H4 (cell line): Measurements from ENCODE around the gene NUP85. TPM values are rescaled to one million over a fixed set of nuclear protein-coding genes. Genes with fewer than 3 reads are reported as not detected.
"Not testable (repeated sequence)": the region's sequence is repeated elsewhere in the genome, so short reads cannot be mapped to it uniquely, and the experiment has no call there.

ENCODE experiments used
- DNase-seq: peaks from one replicate; pipeline ENCODE4 v3.0.0-alpha.2; 2015; ENCODE audit warnings: low spot score
- total RNA-seq: library from RNA; depleted of rRNA; stranded (reverse); fragments of >200 nt; shearing (Covaris generic); gene quantifications from 2 replicates; pipeline ENCODE4 v1.2.3, GENCODE V29; 2014

The NUP85 gene
- total RNA-seq, 1 experiment from 2014 or later, result 71.5 TPM

- DNase-seq, result no peak
Observed at GRCh38 chr17:75205793-75206163, 299 bp downstream of the NUP85 start.

GRCh38 chr17:75207050-75207407 lies 1.6 kb downstream of the NUP85 start:
- not testable (repeated sequence) for DNase-seq

GRCh38 chr17:75207760-75208159 lies 2.3 kb downstream of the NUP85 start:
- no peak for DNase-seq

DNA sequence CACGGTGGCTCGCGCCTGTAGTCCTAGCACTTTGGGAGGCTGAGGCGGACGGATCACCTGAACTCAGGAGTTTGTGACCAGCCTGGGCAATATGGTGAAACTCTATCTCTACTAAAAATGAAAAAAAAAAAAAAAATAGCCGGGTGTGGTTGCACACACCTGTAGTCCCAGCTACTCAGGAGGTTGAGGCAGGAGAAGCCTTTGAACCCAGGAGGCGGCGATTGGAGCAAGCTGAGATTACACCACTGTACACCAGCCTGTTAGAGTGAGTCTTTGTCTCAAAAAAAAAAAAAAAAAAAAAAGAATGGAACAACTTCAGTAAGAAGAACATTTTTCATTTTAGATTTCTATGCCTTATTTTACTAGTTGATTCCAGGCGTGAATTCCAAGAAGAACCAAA lies 2.7 kb downstream of the NUP85 start:
- no peak for DNase-seq

DNA sequence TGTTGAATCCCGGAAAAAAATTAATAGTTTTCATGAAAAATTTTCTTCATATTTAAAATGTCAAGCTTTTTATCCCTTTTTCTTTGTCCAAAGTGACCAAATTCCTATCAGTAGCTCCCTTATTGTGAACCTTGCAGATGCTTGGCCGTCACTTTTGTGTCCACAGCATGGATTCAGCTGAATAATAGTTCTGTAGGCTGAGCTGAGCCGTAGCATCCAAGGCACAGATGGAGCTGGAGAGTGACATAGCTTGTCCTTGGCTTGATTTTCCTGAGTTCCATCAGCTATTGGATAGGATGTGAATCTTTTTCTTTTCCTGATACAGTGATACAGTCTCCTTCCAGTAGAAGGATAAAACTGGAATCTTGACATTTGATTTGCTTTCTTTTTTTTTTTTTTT lies 3.6 kb downstream of the NUP85 start:
- no peak for DNase-seq

- no peak for DNase-seq
Observed at GRCh38 chr17:75218131-75218530, 12.7 kb downstream of the NUP85 start.

DNA sequence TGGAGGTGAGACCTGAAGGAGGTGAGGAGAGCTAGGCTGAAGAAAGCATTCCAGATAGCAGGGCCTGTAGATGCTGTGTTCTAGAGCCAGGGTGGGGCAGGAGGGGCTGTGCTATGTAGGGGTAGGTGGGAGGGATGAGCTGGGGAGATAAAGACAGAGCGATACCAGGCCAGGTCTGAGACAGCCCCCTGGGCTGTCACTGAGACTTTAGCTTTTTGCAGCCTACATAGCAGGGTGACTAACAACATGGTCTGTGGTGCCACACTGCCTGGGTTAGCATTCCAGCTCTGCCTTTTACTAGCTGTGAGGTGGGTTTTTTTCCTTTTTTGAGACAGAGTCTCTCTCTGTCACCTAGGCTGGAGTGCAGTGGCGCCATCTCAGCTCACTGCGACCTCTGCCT lies 14.3 kb downstream of the NUP85 start:
- no peak for DNase-seq

DNA sequence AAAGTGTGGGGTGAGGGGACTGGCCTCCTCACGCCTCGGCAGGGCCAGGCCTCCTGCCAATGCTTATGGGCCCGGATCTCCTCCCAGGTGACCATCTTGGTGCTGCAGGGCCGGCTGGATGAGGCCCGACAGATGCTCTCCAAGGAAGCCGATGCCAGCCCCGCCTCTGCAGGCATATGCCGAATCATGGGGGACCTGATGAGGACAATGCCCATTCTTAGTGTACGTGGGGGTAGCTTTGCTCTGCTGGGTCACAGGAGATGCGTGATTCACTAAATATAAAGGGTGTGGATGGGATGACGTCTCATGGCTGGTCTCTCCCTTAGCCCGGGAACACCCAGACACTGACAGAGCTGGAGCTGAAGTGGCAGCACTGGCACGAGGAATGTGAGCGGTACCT lies 19.5 kb downstream of the NUP85 start:
- DNase-seq, result no peak

GRCh38 chr17:75227729-75228128 lies 22.2 kb downstream of the NUP85 start:
- no peak for DNase-seq

DNA sequence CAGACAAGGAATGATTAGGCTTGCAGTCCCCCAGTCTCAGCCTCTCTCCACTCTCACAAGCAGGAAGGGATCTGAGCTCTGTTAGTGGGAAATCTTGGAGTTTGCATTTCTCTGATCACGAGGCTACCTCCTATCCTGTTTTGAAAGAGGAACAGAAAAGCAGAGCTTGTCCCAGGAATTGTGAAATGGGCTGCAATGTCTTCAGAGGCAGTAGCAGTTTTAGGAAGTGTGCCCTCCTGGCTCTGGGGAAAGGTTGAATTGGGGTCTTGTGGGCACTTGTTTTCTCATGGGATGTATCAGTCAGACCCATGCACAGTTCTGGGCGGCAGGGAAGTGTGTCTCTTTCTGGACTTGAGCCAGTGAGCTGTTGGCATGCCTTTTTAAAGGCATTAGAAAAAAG lies 22.8 kb downstream of the NUP85 start:
- DNase-seq, result no peak

- DNase-seq, result no peak
Observed at GRCh38 chr17:75228847-75229246, 23.4 kb downstream of the NUP85 start.

DNA sequence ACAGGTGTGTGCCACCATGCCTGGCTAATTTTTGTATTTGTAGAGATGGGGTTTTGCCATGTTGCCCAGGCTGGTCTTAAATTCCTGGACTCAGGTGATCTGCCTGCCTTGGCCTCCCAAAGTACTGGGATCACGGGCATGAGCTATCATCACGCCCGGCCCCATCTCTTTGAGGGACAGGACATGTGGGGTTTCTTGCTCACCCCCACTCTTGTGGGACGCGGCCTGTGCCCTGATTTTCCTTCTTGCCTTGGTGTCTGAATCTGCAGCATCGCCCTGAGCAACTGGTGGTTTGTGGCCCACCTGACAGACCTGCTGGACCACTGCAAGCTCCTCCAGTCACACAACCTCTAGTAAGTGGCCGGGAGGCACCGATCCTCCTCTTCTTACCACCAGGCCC lies 25.6 kb downstream of the NUP85 start:
- no peak for DNase-seq

DNA sequence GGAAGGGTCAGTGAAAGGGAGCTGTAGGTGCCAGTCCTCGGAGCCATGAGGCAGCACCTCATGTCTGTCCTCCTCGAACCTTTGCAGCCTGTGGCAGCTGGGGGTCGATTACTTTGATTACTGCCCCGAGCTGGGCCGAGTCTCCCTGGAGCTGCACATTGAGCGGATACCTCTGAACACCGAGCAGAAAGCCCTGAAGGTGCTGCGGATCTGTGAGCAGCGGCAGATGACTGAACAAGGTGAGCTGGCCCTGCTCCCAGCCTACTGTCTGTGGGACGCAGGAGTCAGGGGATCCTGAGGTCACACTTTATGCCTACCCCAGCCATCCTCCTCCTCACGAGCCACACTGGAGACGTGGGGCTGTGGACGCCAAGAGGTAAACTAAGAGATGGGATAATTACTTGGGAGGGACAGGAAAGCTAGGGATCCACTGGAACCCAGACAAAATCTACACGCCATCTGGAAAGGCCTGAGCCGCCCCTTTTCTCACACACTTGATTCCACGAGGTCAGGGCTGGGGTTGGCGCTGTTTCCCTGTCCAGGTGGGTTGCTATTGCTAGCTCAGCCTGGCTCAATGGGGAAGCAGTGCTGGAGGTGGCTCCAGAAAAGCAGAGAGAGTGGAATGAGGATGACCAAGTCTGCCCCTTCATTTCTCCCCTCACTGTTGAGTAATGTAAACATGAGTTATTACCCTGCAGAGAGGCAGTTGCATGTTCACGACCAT lies 26.4 kb downstream of the NUP85 start:
- DNase-seq, result no peak

GRCh38 chr17:75232786-75233185 lies 27.3 kb downstream of the NUP85 start:
- DNase-seq, result no peak

DNA sequence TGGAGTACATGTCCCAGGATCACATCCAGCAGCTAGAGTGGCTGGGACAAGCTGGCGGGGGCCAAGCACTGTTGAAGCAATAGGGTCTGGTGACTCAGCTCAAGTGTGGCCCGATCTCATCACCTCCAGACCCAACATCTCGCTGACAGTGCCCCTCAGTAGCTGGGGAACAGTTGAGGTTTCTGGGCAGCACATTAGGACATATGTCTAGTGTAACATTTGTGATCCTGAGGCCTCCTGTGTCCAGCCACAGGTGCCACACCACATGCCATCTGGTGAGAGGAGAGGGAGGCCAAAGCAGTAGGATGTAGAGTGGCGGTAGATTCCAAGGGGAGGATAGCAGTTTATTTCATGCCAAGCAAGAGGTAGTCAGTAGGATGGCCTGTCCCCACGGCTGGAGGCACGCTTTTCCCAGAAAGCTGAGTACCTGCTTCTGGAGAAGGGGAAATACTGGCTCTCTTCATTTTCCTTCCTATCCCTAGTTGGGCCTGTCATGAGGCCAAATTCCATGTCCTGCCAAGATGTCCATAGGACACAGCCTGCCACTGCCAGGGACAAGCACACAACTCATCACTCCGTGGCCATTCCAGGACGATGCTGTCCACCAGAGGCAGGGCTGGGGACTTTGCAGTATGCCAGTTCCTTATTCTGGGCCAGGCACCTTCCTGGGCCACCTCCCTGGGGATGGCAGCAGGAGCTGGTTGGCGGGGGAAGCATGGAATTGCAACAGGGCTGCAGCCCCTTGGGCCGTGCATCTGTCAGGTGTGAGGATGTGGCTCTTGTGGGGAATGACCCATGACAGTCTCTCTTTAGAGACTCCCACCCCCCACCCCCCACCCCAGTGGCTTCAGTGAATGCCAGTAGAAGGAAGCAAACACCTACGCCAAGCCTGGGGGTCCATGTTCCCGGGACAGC lies 31.9 kb downstream of the NUP85 start:
- DNase-seq, result no peak

- DNase-seq, result no peak
Observed at GRCh38 chr17:75238020-75238580, 32.6 kb downstream of the NUP85 start.

GRCh38 chr17:75238684-75239191 lies 33.3 kb downstream of the NUP85 start:
- DNase-seq, result peak; percentile 80

GRCh38 chr17:75239214-75239613 lies 33.7 kb downstream of the NUP85 start:
- DNase-seq, result no peak

GRCh38 chr17:75239778-75240393 lies 34.4 kb downstream of the NUP85 start:
- no peak for DNase-seq

DNA sequence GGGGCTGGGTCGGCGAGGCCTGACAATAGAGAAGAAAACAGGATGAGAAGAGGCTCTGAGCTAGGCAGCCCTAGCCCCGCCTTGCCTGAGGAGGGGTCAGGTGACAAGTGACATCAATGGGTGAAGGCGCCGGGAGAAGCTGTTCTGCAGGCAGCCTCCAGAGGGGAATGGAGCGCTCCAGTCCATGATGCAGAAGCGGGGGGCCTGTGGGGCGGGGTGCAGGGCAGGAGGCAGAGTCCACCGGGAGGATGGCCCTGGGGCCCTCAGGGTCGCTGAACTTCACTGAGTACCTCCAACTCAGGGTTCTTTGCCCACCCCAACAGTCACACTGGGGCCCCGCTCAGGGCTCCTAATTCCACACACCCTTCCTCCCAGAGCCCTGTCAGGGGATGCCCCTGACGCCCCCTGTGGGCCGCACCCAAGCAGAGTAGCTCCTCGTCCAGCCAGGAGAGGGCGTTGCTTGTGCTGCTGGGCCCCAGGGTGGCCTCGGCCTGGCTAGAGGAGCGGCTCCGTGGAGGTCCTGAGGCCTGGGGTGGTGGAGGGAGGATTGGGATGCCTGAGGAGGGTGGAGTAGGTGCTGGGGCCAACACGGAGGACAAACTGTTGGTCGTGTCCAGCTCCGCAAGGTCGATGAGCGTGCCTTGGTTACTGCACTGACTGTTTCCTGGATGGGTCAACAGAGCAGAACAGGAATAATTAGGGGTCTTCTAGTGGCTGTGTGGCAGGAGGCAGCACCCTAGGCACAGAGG lies 35.1 kb downstream of the NUP85 start:
- DNase-seq, result peak; percentile 56

GRCh38 chr17:75241143-75241430 lies 35.6 kb downstream of the NUP85 start:
- no peak for DNase-seq

DNA sequence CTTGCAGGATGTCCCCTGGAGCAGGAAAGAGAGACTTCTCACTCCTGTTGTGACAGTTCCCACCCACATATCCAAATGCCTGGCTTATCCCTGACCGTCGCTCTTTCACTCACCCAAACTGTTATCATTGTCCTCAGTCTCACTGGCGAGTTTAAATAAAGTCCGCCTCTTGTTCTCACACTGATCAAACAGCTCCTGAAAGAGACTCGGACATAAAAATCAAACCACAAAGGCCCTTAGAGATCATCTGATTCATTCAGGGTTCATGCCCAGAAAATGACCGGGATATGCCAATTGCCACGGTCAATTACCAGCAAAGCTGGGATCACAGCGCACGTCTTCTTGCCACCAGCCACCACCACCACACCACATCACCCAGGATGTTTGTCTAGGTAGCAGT lies 36.0 kb downstream of the NUP85 start:
- DNase-seq, result no peak
